NCI-H446 (cell line): ENCODE measurements around the gene OSBPL5.

Source experiments
- DNase-seq, 2 experiments: peaks; one replicate each; lab custom pipeline; 2025; lab: John Stamatoyannopoulos, UW

OSBPL5 gene

DNA sequence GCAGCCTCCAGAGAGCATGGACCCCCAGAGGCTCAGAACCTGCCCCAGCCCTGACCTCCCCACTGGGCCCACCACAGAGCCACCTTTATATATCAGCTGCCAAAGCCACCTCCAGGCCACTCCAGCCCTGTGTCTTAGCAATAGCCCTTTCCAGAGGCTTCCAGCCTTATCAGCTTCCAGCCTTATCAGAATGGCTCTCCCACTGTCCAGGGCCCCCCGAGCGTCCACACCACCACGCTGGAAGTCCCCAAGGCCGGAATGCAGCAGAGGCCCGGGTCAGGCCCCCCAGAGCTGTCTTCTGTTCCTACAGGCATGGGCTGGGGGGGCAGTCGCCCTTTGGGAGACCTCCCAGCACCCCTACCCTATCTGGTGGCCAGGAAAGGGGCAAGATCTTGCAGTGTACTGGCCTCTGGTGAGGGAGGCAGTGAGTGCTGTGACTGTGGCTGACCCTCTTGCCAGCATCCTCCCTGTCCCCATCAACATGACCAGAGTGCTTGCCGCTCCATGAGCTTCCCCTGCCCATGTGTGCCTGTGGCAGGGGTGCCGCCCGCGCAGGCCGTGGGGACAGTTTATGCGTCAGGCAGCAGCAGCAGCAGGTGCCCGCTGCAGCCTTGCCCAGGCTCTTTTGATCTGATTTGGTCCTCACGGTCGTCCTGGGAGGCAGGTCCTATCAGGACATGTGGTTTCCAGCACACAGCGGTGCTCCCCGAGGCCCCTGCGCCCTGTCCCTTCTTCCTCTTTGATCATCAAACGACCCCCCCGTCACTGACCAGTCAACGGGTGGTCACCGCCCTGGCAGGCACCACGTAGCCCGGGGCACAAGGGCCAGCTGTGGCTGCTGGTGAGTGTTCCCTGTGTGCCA lies 15.9 kb downstream of the OSBPL5 start:
- DNase-seq = no peak

DNA sequence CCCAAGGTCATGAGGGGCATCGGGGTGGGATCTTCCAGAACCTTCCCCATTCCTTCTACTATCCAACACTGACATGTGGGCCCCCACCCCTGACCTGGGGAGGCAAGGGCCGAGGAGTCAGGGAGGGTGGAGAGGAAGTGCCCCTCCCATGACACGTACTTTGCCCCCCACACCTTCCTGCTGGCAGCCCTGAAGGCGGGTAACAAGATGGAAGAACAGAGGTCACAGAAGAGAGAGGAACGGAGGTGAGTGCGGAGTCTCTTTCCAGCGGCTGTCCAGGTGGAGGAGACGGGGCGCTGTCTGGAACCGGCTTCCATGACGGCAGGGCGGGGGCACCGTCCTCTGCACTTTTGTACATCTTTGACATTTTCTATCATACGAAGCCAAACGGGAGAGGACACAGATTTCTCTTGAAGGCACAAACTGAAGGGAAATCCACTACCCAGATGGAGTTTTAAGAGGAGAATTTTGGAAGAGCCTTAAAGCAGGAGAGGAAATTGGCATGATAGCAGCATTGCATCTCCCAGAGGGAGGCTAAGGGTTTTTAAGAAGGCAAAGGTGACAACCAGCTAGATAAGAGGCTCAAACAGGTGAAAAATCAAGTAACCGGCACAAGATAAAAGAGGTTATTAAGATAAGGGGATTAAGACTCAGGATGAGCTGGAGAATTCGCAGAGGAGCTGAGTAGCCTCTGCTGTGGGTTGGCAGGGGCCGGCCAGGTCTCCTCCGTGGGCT lies 16.7 kb downstream of the OSBPL5 start:
- DNase-seq = no peak

DNA sequence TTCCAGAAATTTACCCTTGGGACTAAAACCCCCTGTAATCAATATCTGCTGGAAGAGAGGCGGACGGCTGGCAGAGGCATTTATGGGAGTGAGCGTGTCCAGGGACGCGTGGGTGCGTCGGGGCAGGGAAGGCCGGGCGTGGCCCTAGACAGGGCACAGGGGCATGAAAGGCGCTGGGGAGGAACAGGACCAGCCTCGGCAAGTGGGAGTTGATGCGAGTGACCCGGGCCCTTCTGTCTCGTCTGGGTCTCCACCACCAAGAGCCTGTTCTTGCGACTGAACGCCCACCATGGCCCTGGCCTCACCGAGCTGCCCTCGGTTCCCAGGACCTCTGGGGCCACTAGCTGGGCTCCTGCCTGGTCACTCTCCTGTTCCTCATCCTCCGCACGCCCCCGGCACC lies 17.5 kb downstream of the OSBPL5 start:
- no peak for DNase-seq

DNA sequence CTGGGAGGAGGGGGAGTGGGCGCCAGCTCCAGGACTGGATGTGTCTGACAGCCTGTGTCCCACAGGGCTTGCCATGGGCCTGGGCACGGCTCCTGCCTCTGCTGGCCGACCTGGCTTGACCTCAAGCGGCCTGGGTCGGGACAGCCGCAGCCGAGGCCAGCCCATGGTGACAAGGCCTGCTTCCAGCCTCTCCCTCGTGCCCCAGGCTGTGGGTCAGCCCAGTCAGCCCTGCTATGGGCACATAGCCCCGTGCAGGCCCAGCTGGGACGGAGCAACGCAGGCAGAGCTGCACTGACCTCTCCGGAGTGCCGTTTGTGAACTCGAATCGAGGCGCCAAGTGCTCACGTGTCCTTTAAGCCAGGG lies 17.9 kb downstream of the OSBPL5 start:
- DNase-seq = no peak

DNA sequence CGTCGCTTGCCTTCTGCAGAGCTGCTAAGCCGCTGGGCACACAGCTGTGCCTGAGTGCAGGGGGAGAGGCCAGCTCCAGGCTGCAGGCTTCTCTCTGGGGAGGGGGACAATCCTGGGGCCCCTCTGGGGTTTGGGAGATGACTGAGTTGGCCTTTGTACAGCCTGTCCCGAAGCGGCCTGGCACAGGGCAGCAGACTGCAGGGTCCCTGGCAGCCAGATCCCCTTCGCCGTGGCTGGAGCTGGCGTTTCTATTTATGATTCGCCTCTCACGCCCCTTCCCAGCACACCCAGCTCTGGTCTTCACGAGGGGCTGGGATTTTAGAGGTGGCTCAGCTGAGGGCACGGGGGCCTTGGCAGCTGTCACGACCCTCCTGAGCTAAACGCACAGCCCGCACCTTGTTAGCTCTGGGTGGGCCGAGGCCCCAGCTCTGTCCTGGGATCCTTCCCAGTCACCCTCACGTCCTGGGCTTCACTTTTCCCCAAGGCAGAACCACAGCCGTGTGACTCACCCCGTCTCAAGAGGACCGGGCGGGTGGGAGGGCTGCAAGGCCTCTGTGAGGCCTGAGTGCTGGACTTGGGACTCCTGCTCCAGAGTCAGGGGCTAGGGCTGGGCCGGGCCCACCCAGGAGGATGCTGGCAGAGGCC lies 18.4 kb downstream of the OSBPL5 start:
- DNase-seq = no peak

DNA sequence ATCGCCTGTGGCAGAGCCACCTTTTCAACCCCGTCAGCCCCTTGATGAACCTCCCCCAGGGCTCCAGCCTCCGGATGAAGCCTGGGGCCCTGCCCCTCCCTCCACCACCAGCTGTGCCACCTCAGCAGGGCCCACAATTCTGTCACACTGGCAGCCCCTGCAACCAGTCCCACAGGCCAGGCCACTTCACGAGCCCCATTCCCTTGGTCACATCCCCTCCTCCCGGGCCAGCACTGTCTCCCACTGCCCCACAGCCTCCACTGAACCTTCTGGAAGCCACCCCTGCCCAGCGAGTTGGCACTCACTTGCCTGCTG lies 19.9 kb downstream of the OSBPL5 start:
- no peak for DNase-seq

DNA sequence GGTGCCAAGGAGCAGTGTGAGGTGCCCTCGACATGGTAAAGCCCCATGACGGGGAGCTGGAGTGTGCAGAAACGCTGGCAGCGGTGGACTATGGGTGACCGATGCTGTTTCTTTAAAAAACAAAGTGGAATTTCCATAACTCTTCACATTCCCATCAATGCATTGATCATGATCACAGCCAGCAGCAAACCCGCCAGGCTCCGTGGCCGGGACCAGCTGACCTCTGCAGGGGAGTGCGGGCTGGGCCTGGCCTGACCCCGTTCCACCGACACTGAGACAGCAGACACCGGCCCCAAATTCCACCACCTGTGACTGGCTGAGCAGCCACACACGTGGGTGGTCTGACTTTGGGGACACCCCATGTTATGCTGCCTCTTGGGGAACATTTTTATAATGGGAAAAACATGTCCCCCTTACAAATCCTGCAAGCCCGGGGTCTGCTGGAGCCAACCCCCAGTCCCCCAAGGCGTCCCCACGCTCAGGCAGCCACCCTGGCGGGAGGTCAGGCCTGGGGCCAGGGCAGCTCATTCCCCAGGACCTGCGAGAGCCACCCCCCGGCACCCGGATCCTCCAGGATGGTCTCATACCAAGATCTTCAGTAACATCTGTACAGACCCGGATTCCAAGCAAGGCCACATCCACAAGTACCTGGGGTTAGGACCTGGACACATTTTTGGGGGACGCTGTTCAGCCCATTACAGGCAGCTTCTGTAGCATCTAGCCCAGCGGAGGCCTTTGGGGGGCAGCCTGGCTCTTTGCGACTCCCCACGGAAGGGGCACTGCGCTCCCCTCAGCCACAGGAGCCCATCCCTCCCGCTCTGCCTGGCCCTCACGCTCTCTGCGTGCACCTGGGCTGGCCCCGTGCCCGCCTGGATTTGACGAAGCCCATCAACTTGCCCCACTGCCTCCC lies 20.6 kb downstream of the OSBPL5 start:
- DNase-seq = no peak

DNA sequence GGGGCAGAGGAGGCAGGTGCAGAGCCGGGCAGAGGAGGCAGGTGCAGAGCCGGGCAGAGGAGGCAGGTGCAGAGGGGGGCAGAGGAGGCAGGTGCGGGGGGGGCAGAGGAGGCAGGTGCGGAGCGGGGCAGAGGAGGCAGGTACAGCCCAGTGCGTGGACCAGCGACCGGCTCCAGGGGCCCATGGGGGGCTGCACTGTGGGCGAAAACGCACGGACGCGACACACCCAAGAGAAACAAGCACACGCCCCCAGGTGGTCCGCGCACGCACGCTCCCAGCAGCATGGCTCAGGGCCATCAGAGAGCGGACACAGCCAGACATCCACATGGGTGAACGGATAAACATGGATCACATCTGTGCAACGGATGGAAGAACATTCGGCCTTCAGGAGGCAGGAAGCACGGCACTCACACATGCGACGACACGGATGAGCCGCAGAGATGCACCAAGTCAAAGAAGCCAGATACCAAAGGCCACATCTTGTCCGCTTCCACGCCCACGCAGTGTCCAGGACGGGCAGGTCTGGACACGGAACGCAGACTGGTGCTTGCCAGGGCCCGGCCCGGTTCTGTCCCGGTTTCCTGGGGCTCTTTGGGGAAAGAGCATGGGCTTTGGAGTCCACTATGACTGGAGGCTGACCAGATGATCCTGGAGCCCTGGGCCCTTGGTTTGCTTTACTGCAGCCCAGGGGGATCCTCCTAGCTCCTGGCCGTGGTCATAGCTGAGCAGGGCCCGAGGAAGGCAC lies 21.8 kb downstream of the OSBPL5 start:
- DNase-seq = no peak

- no peak for DNase-seq
Measured at GRCh38 chr11:3140291-3140603, 24.9 kb downstream of the OSBPL5 start.

- no peak for DNase-seq
Measured at GRCh38 chr11:3139481-3140290, 25.4 kb downstream of the OSBPL5 start.

DNA sequence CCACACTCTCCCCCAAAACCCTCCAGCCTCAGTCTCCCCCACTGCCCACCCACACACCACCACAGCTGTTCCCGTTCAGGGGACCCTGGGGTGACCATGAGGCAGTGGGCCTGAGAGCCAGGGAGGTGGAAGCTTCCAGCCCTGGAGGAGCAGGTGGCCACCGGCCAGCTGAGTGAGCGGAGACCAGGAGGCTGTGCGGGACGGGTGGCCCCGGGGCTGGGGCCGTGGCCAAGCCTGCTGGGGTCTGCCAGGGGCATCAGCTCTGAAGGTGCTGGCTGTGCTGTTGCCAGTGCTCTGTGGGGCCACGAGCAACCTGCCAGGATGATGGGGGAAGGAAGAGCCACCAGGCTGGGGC lies 26.0 kb downstream of the OSBPL5 start:
- DNase-seq = peak in 1 of 2 experiments; percentile 70

- DNase-seq = no peak
Measured at GRCh38 chr11:3138178-3139085, 26.7 kb downstream of the OSBPL5 start.

DNA sequence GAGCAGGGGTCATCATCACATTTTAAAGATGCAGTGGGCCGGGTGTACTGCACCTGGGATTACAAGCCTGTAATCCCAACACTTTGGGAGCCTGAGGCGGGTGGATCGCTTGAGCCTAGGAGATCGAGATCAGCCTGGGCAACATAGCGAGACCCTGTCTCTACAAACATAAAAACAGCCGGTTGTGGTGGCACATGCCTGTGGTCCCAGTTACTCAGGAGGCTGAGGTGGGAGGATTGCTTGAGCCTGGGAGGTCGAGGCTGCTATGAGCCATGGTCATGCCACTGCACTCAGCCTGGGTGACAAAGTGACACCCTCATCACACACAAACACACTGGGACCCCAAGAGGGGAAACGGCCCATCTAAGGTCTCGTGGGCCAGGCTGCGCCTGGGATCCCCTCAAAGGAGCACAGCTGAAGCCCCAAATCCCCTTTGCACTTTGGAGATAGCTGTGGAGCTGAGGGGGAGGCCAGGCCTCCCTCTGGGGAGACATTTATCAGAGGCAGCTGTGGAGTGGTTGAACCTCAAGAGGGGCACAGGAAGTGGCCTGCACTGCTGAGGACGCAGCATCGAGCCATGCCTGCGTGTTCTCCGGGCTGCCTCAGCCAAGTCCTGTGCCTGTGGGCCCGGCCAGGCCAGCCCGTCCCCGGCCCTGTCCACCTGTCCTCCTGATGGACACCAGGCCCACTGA lies 27.5 kb downstream of the OSBPL5 start:
- no peak for DNase-seq

DNA sequence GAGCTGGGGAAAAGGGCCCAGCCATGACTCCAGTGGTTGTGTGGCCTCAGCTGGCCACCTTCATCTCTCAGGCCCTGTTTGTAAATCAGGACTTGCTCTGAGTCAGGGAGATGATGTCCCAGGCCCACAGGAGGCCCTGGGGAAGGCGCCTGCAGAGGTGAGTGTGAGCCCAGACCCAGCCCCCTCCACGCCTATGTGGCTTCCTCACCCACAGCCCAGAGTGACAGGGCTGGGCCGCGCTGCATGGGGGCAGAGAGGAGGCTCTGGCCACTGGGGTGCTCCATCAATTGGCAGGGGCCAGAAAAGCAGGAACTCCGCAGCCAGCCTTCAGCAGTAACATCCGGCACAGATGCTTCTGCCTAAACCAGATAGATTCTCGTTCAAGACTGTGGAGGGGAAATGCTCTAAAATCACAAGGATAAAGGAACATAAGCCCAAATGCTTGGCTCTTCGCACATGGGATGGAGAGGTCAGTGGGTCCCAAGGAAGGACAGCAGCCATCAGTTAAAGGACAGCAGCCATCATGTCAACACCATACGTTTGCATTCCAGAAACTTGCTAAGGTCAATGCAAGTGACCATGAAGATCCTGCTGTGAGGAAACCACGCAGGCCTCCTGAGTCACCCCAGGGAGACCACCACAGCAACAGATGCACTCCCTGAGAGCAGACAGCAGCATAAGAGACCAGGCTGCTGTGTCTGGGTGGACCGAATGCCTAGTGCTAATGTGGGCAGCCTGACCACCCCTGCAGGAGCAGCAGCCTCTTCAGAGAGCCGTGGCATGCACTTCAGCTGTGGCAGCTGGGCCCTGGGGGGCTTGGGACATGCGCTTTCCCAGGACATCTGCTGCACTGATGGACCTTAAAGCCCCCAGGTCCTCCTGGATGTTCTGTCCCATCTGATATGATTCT lies 28.3 kb downstream of the OSBPL5 start:
- no peak for DNase-seq

GRCh38 chr11:3135481-3136440 lies 29.3 kb downstream of the OSBPL5 start:
- no peak for DNase-seq

DNA sequence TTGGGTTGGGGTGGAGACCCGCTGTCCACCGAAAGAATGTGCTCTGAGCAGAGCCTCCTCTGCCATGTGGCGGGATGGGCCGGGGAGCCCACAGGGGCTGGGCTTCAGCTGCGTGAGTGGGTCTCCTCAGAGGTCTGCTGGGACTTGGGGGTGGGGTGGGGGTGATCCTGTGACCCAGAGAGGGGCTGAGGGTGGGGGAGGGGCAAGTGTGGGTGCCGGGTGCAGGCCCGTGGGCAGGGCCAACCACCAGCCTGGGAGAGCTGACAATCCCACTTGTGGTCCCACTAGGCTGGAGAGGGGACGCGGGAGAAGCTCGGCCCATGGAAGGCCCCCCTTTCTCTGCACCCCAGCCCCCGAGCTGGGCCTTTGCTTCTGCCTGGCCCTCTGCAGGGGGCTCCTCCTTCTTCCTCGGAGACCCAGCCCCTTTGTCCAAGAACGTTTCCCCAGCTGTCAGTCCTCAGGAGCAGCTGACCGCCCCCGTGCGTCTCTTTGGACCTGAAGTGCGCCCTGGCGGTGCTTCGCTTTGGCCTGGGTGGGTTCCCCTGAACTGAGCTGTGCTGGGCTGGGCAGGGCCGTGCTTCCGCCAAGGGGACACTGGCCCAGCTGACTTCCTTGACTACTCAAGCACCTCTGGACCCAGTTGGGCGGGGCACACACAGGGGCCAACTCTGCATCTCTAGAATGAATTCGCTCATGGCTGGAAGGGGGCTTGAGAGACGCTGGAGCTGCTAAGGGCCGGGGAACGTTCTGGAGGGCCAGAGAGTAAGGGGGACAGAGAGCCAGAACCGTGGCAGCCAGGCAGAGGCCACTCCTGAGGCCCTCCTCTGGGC lies 30.2 kb downstream of the OSBPL5 start:
- no peak for DNase-seq
